ENCODE results near the gene DYNLT1.

DNA sequence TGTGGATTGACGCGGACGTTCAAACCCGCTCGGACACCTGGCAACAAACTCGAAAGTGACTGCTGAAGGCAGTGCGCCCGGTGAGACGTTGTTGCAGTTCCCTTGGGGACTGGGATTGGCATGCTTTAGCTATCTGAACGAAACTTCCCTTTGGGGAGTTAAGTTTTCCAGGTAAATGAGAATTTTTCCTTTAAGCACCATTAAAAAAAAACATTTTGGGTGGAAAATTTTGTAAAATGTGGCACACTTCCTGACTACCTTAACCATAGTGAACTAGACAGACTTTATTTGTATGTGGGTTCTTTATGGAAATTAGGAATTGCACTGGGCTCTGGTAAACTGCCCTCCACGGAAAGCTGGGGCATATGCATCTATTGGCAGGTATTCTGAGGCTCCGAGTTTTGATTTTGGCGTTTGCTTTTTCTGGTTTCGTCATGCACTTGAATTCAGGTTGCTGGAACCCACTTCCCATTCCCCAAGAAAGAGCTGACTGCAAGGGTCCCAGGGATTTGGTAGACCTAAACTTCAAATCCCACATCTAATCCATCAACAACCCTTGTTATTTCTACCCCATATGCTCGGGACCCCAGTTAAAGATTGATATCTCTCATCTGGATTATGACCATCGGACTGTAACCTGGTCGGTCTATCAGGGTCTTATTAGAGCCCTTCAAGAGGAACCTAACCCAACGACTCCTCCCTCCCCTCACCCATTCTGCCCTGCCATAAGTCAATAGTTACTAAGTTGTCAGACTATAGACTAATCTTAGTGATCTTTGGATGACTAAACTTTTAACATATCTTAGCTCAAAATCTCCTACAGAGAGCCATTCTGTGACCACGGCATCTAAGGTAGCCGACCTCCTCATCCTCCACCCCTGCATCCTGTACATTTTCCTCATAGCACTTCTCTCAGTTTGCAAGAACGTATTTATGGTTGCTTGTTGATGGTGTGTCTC lies 800 bp upstream of the DYNLT1 start:
- TF ChIP-seq, protein P1, sequence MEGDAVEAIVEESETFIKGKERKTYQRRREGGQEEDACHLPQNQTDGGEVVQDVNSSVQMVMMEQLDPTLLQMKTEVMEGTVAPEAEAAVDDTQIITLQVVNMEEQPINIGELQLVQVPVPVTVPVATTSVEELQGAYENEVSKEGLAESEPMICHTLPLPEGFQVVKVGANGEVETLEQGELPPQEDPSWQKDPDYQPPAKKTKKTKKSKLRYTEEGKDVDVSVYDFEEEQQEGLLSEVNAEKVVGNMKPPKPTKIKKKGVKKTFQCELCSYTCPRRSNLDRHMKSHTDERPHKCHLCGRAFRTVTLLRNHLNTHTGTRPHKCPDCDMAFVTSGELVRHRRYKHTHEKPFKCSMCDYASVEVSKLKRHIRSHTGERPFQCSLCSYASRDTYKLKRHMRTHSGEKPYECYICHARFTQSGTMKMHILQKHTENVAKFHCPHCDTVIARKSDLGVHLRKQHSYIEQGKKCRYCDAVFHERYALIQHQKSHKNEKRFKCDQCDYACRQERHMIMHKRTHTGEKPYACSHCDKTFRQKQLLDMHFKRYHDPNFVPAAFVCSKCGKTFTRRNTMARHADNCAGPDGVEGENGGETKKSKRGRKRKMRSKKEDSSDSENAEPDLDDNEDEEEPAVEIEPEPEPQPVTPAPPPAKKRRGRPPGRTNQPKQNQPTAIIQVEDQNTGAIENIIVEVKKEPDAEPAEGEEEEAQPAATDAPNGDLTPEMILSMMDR (conservative IDR thresholded peaks at IDR 0.05; ENCODE audit: low read depth in 2 of 2): no peak
- TF ChIP-seq CREB1 (CRISPR knock-in tag; IDR thresholded peaks at IDR 0.05; ENCODE audit: low read depth): no peak
- TF ChIP-seq EZH2phosphoT487 (IDR thresholded peaks at IDR 0.05; ENCODE audit: unreplicated experiment): no peak
- TF ChIP-seq NANOG (IDR thresholded peaks at IDR 0.05; ENCODE audit: borderline replicate concordance): no peak
- no peak for TF ChIP-seq EZH2 (IDR thresholded peaks at IDR 0.05; ENCODE audit: low read depth, unreplicated experiment)
- TF ChIP-seq POLR2AphosphoS5 (IDR thresholded peaks at IDR 0.05; ENCODE audit: low read depth): no peak
- no peak for TF ChIP-seq ZNF114 (CRISPR knock-in tag; IDR thresholded peaks at IDR 0.05)
- TF ChIP-seq, protein P2, sequence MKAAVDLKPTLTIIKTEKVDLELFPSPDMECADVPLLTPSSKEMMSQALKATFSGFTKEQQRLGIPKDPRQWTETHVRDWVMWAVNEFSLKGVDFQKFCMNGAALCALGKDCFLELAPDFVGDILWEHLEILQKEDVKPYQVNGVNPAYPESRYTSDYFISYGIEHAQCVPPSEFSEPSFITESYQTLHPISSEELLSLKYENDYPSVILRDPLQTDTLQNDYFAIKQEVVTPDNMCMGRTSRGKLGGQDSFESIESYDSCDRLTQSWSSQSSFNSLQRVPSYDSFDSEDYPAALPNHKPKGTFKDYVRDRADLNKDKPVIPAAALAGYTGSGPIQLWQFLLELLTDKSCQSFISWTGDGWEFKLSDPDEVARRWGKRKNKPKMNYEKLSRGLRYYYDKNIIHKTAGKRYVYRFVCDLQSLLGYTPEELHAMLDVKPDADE (IDR thresholded peaks at IDR 0.05): no peak
- TF ChIP-seq, protein P3, sequence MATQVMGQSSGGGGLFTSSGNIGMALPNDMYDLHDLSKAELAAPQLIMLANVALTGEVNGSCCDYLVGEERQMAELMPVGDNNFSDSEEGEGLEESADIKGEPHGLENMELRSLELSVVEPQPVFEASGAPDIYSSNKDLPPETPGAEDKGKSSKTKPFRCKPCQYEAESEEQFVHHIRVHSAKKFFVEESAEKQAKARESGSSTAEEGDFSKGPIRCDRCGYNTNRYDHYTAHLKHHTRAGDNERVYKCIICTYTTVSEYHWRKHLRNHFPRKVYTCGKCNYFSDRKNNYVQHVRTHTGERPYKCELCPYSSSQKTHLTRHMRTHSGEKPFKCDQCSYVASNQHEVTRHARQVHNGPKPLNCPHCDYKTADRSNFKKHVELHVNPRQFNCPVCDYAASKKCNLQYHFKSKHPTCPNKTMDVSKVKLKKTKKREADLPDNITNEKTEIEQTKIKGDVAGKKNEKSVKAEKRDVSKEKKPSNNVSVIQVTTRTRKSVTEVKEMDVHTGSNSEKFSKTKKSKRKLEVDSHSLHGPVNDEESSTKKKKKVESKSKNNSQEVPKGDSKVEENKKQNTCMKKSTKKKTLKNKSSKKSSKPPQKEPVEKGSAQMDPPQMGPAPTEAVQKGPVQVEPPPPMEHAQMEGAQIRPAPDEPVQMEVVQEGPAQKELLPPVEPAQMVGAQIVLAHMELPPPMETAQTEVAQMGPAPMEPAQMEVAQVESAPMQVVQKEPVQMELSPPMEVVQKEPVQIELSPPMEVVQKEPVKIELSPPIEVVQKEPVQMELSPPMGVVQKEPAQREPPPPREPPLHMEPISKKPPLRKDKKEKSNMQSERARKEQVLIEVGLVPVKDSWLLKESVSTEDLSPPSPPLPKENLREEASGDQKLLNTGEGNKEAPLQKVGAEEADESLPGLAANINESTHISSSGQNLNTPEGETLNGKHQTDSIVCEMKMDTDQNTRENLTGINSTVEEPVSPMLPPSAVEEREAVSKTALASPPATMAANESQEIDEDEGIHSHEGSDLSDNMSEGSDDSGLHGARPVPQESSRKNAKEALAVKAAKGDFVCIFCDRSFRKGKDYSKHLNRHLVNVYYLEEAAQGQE (IDR thresholded peaks at IDR 0.05; ENCODE audit: unreplicated experiment): no peak

All from GM23338 (cell line).